HG02981 (cell line): Measurements from ENCODE around the gene GINM1.
A peak's percentile ranks its signal among the peaks of the same experiment; 100 is the strongest.

Source experiments
- ATAC-seq: cut with Tn5 transposase; IDR thresholded peaks from one replicate; pipeline ENCODE4 v1.9.1; 2021; ENCODE audit warnings: mild to moderate bottlenecking, moderate library complexity; ENCODE audit not compliant: unreplicated experiment

Gene GINM1, protein sequence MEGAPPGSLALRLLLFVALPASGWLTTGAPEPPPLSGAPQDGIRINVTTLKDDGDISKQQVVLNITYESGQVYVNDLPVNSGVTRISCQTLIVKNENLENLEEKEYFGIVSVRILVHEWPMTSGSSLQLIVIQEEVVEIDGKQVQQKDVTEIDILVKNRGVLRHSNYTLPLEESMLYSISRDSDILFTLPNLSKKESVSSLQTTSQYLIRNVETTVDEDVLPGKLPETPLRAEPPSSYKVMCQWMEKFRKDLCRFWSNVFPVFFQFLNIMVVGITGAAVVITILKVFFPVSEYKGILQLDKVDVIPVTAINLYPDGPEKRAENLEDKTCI

DNA sequence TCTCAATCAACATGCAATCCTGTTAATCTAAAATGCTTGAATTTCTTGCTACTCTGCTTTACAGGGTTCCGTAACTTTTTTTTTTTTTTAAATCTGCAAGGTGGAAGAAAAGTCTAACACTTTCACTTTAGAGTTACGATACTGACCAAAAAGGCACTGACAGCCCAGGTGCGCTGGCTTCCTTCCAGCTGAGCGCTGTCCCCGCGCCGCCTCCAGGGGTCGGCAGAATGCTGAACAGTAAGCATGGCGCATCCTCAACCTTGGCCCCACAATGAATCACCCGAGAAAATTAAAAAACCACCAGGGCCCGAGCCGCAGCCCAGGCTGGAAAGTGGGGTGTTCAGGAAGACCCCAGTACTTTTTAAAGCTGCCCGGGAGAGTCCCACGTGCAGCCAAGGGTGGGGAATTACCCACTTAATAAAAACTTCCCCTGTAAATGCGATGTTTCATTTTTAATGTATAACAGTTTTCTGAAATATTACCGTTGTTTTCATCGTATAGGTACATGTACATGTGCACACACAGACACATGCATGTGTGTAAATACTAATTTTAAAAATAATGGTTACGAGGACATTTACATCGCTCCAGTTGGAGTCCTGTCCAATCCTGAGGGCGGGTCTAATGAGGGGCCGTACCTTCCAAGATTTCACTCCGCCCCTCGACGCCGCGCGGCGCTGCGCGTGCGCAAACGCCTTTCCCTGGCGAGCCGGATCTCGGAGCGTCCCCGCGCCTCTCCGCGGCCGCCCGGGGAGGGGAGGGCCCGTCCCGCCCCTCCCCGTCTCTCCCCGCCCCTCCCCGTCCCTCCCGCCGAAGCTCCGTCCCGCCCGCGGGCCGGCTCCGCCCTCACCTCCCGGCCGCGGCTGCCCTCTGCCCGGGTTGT, at the start of gene GINM1:
GINM1 (plus strand) TSS at position 849 of the 883 bp plus-strand sequence. CDS start 40 bp downstream, outside the sequence.
- ATAC-seq, result peak; percentile 70

DNA sequence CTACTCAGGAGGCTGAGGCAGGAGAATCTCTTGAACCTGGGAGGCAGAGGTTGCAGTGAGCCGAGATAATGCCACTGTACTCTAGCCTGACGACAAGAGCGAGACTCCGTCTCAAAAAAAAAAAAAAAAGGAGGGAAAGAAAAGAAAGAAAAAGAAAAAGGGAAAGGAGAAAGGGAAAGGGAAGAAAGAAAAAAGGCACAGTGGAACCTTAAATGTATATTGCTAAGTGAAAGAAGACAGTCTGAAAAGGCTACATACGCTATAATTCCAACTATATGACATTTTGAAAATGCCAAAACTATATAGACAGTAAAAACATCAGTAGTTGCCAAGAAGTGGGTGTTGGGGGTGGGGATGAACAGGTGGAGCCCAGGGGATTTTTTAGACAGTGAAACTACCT, 36.5 kb upstream of the GINM1 start:
- ATAC-seq, result no peak

DNA sequence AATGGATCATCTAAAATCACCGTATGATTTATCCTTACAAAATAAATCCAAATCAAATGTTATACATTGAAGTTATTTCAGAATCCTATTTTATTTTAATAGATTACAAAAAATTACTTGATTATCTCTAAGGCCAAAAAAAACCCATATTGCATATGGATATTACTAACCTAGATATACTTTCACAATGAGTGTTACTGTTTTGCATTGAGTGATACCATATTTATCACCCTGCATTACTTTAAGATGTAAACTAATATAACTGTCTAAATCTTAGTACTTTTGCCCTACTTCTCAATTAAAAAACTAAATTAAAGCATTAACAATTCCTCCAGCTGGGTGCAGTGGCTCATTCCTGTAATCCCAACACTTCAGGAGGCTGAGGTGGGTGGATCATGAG, 31.4 kb upstream of the GINM1 start:
- no peak for ATAC-seq

DNA sequence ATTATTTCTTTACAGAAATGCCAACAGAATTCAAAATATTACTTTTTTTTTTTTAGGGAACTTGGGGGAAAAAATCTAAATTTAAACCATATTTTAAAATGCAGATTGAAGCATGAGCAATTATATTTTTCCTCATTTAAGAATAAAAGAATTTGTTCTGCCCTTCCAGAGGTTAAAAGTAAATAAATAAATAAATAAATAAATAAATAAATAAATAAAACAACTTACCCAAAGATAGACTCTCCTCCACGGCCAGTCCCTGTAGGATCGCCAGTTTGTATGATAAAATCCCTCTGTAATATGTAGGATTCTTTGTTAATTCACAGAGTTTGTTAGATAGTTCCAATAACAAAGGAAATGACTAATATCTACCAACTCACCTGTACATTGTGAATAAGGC, 25.0 kb upstream of the GINM1 start:
- no peak for ATAC-seq

DNA sequence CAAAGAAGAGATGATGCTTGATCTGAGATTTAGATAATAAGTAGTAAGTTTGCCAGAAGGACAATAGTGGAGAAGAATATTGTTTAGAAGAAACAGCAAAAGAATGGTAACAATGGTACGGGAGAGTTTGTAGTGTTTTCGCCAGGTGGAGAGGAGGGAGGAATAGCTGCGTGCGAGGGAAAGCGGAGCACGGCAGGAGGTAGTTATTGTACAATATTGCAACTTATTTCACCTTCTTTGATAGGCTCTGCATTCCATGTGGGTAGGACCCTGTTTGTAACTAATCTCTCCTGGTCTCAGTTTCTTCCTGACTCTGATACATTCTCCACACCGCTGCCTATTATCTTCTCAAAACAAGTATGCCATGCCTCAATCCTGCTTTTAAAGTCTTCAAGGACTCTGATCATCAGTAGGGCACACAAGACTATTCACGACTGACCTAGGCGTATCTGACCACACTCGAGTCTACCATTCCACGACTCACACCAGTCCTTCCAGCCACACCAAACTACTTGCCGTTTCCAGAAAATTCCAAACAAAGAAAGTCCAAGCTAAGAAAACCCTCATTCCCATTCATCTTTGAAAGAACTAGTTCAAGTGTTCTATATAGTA, 21.4 kb upstream of the GINM1 start:
- peak; percentile 8 for ATAC-seq

DNA sequence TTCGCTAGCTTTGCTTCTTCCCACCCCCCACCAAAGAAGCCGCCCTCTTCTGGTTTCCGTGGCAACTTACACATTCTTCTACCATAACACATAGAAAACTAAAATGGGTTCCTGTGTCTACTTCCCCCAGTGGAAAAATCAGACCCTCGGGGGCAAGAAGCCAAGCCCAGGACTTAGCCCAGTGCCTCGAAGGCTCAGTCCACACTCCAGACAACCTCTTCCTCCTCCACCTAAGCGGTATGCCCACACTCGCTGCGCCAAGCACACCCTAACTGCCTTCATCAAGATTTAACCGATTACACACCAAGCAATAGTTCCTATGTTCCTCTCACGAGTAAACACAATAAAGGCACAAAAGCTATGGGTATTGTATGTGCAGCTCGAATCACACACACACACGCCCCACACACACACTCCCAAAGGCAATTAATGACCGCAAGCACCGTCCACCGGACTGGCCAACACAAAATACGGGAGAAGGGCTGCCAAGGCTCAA, 20.9 kb upstream of the GINM1 start:
- ATAC-seq, result peak; percentile 37

DNA sequence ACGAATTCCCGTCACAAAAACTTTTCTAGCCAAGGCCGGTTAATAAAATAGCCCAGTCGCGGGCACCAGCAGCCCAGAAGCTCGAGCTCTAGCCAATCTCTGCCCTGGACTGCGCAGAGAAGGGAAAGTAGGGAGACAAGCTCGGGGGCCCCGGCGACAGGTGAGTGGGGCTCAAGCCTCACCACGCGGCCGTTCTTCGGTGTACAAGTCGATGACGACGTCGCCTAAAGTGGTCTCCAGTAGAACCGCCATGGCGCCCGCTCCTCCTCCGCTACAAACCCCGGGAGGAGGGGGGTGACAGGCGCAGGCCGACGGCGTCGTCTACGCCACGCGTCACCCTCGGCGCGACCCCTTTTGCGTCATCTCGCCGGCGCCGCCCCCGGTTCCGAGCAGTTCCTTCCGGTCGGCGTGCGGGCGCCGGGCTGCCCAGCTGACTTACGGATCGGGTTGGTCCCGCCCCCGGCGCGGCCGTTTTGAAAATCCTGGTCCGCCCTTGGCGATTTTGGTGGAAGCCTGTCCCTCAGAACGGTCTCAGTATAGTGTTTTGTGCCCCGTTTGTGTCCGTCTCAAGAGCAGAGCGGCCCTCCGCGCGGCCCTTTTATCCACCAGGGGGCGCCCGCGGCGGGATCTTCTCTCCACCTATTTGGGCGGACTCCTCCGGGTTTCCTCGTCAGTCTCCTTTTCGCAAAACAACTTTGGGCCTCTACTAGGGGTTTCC, 20.3 kb upstream of the GINM1 start, which contains the start of gene PPIL4:
PPIL4 (minus strand) TSS at position 290 of the 718 bp plus-strand sequence; CDS start at position 252, 38 bp downstream.
- ATAC-seq, result peak; percentile 86

DNA sequence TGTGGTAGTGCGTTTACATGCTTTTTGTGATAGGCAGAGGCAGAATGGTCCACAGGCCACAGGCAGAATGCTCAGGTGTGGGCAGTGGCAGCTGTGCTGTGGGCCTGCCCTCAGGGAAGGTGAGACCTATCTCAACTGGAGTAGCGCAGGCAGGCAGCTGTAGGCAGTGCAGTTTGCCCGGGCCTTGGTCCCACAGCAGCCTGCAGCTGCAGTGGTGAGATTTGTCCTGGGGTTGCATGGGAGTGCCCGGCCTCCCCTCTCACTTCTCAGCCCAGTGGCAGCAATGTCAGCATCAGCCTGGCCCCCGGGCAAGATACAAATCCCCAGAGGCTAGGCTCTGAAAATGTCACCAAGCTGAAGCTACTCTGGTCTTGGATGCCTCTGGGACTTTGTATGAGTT, 14.3 kb upstream of the GINM1 start:
- no peak for ATAC-seq

DNA sequence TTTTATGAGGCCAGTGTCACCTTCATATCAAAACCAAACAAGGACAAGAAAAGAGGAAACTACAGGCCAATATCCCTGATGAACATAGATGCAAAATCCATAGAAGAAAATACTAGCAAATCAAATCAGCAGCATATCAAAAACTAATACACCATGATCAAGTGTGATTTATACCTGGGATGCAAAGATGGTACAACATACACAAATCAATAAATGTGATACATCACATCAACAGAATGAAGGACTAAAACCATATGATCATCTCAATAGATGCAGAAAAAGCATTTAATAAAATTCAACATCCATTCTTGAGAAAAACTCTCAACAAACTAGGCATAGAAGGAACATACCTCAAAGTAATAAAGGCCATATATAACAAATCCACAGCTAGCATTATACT, 8.1 kb upstream of the GINM1 start:
- no peak for ATAC-seq

DNA sequence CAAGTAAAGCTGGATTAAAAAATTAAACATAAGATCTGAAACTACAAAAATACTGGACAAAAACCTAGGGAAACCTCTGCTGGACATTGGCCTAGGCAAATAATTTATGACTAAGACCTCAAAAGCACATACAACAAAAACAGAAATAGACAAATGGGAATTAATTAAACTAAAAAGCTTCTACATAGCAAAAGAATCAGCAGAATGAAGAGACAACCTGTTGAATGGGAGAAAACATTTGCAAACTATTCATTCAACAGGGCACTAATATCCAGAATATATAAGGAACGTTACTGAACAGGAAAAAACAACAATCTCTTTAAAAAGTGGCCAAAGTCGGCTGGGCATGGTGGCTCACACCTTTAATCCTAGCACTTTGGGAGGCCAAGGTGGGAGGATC, 6.8 kb upstream of the GINM1 start:
- ATAC-seq, result no peak

DNA sequence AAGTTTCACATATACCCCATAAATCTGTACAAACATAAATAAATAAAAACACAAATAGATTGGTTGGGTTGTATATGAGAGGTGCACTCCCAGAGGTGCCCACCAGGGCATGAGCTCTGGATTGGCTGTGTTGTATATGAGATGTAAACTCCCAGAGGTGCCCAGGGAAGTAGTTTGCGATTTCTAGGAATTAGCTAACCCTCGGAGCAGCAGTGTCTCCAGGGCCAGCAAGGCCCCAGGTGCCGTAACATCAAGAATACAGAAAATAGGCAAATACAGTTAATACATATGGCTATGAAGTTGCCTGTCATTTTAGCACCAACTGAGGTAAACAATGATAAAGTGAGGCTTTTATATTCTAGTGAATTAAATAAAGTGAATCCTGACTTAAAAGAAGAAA, 5.4 kb upstream of the GINM1 start:
- no peak for ATAC-seq

DNA sequence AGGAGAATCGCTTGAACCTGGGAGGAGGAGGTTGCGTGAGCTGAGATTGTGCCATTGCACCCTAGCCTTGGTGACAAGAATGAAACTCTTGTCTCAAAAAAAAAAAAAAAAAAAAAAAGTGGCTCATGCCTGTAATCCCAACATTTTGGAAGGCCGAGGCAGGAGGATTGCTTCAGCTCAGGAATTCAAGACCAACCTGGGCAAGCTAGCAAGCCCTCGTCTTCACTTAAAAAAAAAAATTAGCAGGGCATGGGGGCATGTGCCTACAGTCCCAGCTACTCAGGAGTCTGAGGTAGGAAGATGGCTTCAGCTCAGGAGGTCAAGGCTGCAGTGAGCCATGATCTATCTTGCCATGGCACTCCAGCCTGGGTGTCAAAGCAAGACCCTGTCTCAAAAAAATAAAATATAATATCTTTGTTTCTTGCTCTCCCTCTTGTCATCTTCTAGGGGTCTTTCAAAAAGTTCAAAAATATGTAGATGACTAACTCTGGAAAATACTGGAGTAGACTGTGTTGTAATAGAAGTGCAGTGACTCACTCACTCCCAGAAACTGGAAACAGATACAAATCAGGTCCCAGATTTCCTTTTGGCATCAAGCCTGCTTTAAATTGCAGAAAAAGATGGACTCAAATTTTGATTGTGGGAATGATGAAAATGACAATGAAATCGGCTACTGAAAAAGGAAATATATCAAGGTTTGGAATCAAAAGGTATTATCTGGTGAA, 2.8 kb upstream of the GINM1 start:
- no peak for ATAC-seq

DNA sequence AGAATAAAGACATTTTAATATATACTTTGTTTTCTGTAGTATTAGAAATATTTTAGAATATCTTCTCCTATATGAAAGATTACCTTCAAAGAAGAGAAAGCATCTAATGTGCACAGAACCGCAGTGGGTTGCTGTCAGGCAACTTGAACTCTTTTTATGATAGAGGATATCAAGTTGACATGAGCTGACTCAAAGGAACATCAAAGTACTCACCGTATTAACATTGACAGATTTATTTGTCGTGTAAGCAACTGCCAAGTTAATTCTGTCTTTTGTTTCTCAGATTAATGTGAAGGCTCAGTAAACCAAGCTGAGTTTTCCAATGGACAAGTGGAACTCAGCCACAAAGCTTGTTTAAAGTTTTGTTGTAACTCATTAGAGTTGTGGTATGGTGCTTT, 2.2 kb upstream of the GINM1 start:
- ATAC-seq, result no peak

DNA sequence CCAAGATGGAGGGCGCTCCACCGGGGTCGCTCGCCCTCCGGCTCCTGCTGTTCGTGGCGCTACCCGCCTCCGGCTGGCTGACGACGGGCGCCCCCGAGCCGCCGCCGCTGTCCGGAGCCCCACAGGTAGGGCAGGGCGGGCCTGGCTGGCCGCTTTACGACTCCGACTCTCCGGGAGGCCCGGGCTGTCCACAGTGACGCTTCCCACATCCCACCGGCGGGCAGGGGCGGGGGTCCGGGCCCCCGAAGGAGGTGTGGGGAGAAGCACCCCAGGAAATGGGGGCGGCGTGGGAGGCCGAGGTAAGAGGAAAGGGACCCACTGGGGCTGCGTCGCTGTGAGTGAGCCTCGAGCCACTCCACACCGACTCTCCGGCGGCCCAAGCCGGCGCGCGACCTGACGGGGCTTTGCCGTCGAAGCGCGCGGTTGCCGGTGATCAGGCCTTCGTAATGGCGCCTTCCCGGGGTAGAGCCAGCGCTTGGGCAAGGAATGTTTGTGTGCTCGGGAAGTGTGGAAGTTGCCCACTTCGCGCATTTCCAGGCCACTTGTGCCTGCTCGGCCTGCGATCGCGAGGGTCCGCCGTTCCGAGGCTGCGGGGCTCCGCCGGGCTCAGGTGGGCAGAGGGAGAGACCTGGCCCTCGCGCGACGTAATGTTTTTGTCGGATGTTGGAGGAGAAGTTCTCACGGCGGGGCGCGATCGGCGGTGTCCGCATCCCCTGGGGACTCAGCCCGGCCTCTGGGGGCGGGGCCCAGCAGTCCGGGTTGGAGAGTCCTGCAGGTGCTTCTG, 427 bp downstream of the GINM1 start:
- peak; percentile 15 for ATAC-seq

DNA sequence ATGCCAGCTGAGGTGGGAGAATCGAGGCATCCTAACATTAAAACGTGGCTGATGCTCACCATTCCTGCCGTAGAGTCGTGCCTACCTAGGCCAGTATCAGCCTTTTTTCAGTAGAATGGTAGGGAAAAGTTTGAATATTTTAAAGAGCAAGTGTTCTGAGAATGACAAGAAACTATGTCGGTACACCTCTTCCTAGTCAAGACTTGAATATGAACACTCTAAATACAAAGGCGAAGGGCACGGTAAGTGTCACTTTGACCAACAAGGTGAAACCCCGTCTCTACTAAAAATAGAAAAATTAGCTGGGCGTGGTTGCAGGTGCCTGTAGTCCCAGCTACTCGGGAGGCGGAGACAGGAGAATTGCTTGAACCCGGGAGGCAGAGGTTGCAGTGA, 1.0 kb downstream of the GINM1 start:
- no peak for ATAC-seq

DNA sequence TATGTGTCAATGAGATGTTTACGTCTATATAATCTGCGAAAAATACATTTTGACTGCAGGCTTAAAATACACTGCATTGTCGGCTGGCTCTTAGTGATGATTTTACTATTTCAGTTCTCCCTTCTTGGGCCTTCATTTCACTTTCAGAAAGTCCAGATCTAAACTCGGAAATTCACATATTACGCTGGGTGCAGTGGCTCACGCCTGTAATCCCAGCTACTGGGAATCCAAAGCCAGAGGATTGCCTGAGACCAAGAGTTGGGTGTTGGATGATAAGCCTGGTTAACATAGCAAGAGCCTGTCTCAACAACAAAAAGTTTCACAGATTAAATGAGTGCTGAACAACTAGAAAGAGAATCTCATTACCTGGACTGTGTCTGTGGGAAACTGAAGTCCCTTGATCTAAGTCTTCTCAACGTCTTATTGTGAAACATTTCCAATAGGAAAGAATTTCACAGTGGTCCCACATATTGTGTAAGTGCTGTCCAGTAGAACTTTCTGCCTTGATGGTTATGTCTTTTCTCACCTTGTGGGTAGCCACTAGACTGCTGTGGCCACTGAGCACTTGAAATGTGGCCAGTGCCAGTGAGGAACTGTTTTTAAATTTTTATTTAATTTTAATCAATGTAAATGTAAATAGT, 1.9 kb downstream of the GINM1 start:
- no peak for ATAC-seq

DNA sequence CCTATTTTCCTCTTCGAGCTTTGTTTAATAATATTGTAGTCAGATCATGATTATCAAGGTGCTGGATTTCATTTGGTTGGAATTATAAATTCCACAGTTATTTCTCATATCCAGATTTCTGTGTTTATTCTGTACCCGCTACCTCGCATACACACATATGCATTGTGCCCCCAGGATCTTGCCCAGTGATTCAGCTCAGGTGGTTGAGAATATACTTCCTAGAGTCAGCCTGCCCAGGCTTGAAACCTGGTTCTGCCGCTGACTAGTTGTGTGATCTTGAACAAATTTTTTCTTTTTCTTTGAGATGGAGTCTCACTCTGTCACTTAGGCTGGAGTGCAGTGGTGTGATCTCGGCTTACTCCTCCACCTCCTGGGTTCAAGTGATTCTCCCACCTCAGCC, 14.7 kb downstream of the GINM1 start:
- no peak for ATAC-seq

DNA sequence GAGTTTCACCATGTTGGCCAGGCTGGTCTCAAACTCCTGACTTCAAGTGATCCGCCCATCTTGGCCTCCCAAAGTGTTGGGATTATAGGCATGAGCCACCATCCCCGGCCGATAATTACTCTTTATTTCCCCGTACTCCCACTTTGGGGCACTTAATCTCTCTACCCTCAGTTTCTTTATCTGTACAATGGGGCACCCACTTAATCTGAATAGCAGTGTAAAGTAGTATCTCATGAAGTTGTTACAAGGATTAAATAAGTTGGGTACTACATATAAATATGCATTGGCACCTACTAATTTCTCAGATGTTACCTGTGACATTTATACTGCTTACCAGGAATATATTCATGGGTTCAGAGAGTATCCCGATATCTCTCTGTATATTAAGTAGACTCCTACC, 15.2 kb downstream of the GINM1 start:
- no peak for ATAC-seq

DNA sequence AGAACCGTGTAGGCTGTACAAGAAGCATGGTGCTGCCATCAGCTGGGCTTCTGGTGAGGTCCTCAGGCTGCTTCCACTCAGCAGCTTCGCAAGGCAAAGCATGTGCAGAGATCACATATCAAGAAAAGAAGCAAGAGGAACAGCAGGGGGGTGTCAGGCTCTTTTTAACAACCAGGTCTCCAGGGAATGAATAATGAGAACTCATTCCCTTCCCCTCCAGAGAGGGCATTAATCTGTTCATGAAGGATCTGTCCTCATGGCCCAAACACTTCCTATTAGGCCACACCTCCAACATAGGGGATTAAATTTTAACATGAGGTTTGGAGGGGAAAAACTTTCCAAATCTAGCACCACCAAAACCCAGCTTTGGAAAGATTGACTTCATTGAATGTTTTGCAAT, 20.0 kb downstream of the GINM1 start:
- ATAC-seq, result no peak
